ENCODE data around the gene C22orf15.

The C22orf15 gene

GRCh38 chr22:23774114-23774921, 11.5 kb downstream of the C22orf15 start:
- no peak for DNase-seq

GRCh38 chr22:23774922-23775436, 12.2 kb downstream of the C22orf15 start:
- no peak for DNase-seq

- DNase-seq, result no peak
Measured at GRCh38 chr22:23775779-23776375, 13.1 kb downstream of the C22orf15 start.

GRCh38 chr22:23777776-23778576, 15.2 kb downstream of the C22orf15 start:
- no peak for DNase-seq

- DNase-seq, result no peak
Measured at GRCh38 chr22:23778577-23778900, 15.7 kb downstream of the C22orf15 start.

- no peak for DNase-seq
Measured at GRCh38 chr22:23779083-23779482, 16.3 kb downstream of the C22orf15 start.

GRCh38 chr22:23779731-23780130, 16.9 kb downstream of the C22orf15 start:
- DNase-seq, result no peak

GRCh38 chr22:23780146-23780748, 17.5 kb downstream of the C22orf15 start:
- DNase-seq, result no peak

GRCh38 chr22:23781065-23781464, 18.3 kb downstream of the C22orf15 start:
- no peak for DNase-seq

- no peak for DNase-seq
Measured at GRCh38 chr22:23781511-23782183, 18.9 kb downstream of the C22orf15 start.

GRCh38 chr22:23782252-23782651, 19.5 kb downstream of the C22orf15 start:
- DNase-seq, result no peak

- no peak for DNase-seq
Measured at GRCh38 chr22:23782703-23783102, 19.9 kb downstream of the C22orf15 start.

- DNase-seq, result no peak
Measured at GRCh38 chr22:23783265-23784150, 20.7 kb downstream of the C22orf15 start.

- DNase-seq, result no peak
Measured at GRCh38 chr22:23784215-23784732, 21.5 kb downstream of the C22orf15 start.

GRCh38 chr22:23786261-23786710, 23.5 kb downstream of the C22orf15 start:
- DNase-seq, result no peak

GRCh38 chr22:23786752-23787599, 24.2 kb downstream of the C22orf15 start, which contains the start of gene SMARCB1:
Gene SMARCB1, plus strand, starts transcription at chr22:23786966. Its CDS starts 204 bp downstream, at chr22:23787170.
- peak; percentile 81 for DNase-seq

- no peak for DNase-seq
Measured at GRCh38 chr22:23787600-23787896, 24.8 kb downstream of the C22orf15 start.

- no peak for DNase-seq
Measured at GRCh38 chr22:23787910-23788309, 25.1 kb downstream of the C22orf15 start.

GRCh38 chr22:23789121-23789520, 26.3 kb downstream of the C22orf15 start:
- no peak for DNase-seq

- DNase-seq, result no peak
Measured at GRCh38 chr22:23789638-23790037, 26.8 kb downstream of the C22orf15 start.
